Stimulated activated CD4-positive, alpha-beta T cell treated with anti-CD3 and anti-CD28 coated beads, Interleukin-15, amount 100 ng/mL, for 24 hours (primary cell): ENCODE results near the gene MTMR4.
"Not testable (repeated sequence)": the region's sequence is repeated elsewhere in the genome, so short reads cannot be mapped to it uniquely, and the experiment has no call there.

Experiments
- DNase-seq: peaks from one replicate; pipeline ENCODE4 v3.0.0-alpha.2; 2020

Gene MTMR4

GRCh38 chr17:58521680-58522079, 7.2 kb upstream of the MTMR4 start:
- no peak for DNase-seq

DNA sequence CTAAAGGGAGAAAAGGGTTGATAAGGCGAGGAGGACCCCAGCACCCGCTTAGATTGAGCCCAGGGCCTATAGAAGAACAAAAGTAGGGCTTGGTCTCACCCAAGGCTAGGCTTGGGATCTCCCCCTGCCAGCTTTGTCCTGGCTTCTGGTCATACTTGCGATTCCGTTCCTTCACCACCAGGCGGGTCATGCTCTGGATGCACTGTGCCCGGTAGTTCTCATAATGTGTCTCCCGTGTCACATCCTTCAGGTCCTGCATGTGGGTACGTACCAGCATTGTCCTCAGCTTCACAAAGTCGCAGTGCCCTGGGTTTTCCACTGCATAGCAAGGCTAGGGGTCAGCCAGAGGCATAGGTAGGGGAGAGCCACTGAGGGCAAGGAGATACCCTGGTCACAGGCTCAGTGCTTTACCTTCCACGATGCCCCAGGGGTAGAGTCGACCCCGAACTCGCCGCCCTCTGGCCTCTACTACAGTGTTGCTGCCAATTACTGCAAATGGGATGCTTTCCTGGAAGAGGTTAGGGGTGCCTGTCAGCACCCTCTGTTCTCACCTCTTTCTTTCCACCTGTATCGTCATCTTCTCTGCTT, 6.5 kb upstream of the MTMR4 start:
- DNase-seq, result peak; percentile 22

DNA sequence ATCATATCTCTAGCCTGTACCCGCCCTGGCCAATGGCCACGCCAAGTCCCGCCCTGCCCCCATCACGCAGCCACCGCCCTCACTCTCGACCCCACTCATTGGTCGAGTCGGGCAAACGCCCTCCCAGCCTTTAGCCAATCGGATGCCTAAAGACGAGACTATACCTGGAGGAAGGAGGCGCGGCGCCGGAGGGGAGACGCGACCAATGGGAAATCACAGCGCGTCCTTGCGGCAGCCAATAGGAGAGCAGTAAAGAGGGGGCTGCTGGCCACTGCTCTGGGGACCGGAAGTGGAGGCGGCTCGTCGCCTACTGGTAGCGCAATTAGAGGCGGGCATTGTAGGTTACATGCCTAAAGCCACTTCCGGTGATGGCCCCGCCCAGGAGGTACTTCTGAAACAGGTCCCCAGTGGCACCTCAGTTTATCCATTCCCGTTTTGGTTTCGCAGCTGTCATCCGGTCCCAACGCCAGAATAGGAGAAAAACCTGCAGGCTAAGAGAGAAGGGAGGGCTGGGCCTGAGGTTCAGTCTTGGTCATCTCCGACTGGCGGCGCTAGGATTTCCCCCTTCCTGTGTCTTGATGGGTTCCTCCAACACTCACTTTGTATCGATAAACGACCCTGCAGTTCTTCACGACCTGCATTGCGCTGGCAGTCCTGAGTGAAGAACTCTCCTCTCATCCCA, 3.6 kb upstream of the MTMR4 start:
- DNase-seq, result peak; percentile 100

- DNase-seq, result no peak
These were observed 3.0 kb upstream of the MTMR4 start for GRCh38 chr17:58517378-58517927.

GRCh38 chr17:58516644-58517377, 2.4 kb upstream of the MTMR4 start:
- DNase-seq, result no peak

GRCh38 chr17:58515286-58515685, 848 bp upstream of the MTMR4 start:
- DNase-seq, result no peak

GRCh38 chr17:58514770-58515157, 326 bp upstream of the MTMR4 start:
- no peak for DNase-seq

DNA sequence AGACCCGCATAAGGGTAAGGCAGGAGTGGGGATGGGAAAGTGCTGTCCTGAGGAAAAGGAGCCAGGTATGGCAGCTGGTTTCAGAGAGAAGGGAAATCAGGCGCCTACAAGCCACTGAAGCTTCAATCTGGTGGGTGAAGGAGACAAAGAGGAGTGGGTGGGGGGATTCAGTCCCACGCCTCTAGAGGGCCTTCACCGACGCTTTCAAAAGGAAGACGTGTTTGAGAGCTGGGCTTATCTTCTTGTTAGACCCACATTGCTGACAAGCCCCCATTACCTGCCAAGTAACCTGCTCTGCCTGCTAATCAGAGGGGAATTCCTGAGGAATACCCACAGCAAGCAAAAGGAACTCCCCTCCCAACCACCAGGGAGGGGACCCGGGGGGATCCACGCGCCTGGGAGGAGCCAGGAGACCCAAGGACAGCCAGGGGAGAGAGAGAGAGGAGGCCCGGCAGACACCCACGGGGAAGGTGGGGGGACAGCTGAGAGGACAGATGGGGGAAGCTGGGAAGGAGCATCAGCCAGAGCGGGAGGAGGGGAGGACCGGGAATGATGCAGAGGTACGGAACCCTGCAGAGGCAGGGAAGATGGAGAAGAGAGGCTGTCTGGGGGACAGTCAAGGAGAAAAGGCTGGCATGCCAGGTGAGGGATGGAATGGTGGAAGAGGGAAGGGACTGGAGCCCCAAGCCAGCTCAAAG, 1.0 kb downstream of the MTMR4 start:
- DNase-seq, result peak; percentile 44

GRCh38 chr17:58510075-58510474, 4.4 kb downstream of the MTMR4 start:
- no peak for DNase-seq

DNA sequence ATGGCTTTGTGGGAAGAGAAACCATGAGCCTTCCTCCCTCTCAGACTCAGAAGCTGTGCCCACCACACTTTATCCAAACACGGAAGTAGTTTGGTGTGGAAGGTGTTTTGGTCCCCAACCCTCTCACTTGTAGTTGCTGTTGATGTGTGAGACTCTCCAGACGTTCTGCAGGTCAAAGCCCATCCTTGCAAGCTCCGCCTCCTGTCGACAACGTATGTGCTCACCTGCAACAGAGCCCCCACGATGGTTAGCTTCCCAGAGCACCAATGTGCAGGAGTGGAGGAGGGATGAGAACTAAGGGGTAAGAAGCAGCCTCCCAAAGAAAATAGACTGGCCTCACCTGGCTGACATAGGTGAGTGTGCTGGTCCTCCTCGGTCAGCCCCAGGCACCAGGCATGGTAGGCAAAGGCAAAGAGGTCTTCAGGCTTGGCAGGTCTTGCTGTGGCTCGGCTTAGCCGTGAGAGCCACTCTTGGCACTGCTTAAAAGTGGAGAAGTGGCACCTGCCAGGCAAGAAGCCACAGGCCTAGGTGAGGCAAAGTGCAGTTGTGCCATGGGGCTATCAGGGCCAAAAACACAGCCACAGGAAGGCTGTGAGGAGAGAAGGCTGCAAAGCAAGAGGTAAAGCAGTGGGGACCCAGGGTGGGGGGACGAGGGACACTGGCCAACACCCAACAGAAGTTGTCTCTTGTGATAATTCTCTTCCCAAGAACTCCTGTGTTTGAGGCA, 5.9 kb downstream of the MTMR4 start:
- no peak for DNase-seq

GRCh38 chr17:58507123-58507634, 7.3 kb downstream of the MTMR4 start:
- DNase-seq, result no peak

DNA sequence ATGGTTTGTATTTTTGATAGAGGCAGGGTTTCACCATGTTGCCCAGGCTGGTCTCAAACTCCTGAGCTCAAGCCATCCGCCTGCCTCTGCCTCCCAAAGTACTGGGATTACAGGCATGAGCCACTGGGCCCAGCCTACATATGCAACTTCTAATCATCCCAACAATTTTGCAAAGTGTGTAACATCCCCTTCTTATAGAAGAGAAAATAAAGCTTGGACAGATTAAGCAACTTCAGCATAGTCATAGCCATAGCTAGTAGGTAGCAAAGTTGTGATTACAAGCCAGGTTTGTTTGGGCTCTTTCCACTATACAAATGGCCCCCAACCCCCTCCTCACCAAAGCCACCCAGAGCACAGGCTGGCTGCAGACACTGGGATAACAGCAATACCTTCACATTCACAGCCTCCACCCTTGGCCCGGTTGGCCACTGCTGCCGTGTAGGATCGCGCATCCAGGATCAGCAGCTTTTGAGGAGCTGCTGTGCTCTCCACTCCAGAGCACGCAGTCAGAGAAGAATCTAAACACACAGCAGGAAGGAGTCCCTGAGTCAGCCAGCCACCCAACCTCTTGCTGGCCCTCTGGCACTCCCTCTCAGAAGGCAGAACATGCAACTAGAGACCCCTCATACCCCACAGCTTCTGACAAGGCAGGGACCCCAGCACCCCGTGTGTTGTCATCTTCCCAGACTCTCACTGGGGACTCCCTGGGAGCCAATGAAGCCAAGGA, 7.9 kb downstream of the MTMR4 start:
- no peak for DNase-seq

DNA sequence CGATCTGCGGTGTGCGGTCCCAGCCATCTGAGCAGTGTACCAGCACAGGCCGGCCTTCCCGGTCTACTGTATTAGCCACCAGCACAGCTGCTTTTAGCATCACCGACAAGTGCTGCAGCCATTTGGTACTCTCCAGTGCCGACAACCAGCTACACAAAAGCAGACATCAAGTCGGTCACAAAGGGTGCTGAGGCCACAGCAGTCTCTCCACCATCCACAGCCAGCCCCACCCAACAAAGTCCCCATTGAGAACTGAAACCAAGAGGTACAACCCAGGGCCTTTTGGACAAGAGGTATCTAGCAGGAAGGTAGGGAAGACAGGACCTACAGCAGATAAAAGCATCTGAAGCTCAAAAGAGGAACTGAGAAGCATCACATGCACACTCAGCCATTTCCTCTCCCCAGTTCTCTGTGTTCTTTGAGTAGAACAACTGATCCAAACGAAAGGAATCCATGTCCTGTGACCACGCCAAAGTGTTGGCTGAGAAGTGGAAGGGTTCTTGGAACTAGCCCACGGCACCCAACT, 9.5 kb downstream of the MTMR4 start:
- DNase-seq, result no peak

DNA sequence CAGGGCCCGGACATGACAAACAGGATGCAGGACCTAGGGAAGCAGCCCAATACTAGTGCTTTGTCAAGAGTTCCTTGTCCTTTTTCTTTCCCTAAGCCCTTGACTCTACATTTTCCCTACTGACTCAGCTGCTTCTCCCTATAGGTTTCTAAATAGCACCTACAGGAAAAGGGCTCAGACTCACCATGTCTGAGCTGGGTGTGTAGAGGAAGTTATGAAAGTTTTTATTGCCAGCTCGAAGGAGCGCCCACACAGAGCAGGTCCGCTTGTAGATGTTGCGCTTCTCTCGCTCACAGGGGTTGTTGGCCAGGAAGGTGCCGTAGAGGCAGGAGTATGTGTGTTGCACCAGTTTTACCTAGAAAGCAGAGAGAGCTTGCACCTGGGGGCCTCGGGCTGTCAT, 10.6 kb downstream of the MTMR4 start:
- DNase-seq, result no peak

DNA sequence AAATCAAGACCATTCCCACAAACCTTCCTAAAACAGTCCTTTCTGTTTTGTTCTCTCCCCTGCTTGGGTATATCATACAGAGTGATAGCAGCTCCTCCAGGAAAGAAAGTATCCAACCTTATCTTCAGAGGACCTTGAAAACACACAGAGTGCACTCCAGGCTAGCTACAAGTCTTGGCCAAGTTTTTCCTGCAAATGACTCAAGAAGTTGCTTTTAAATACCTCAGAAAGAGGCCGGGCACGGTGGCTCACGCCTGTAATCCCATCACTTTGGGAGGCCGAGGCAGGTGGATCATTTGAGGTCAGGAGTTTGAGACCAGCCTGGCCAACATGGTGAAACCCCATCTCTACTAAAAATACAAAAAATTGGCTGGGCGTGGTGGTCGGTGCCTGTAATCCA, 11.3 kb downstream of the MTMR4 start:
- DNase-seq, result not testable (repeated sequence)

DNA sequence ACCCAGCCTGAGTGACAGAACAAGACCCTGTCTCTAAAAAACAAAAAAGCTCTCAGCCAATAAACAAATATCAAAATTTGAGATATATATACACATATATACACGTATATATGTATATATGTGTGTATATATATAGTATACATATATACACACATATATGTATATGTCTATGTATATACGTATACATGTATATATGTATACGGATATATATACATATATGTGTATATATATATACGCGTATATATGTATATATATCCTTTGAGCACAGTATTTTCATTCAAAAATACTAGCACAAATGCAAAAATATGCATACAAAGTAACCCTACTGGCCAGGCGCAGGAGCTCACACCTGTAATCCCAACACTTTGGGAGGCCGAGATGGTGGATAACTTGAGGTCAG, 13.0 kb downstream of the MTMR4 start:
- DNase-seq, result no peak

DNA sequence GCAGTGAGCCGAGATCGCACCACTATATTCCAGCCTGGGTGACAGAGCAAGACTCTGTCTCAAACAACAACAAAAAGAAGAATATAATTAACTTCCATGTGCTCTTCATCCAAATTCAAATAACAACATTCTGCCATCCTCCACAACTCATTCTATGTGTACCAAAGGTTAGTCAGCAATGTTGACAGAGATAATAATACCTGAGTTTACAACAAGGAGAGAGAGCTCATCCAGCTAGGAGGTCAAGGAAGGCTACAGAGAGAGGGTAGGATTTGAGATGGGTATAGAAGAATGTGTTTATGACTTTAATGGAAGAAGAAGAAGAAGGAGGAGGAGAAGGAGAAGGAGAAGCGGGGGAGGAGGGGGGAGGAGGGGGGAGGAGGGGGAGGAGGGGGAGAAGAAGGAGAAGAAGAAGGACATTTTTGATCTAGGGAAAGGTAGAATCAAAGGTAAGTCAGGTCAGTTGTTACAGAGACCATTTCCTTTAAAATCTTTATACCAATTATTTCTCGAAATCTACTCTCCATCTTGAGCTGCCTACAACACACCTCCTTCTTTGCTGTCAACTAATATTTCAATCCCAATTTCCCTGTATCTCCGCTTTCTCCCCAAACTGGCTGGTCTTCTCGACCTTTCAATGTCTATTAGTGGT, 16.1 kb downstream of the MTMR4 start:
- no peak for DNase-seq

- DNase-seq, result no peak
These were observed 20.9 kb downstream of the MTMR4 start for GRCh38 chr17:58493506-58493905.

DNA sequence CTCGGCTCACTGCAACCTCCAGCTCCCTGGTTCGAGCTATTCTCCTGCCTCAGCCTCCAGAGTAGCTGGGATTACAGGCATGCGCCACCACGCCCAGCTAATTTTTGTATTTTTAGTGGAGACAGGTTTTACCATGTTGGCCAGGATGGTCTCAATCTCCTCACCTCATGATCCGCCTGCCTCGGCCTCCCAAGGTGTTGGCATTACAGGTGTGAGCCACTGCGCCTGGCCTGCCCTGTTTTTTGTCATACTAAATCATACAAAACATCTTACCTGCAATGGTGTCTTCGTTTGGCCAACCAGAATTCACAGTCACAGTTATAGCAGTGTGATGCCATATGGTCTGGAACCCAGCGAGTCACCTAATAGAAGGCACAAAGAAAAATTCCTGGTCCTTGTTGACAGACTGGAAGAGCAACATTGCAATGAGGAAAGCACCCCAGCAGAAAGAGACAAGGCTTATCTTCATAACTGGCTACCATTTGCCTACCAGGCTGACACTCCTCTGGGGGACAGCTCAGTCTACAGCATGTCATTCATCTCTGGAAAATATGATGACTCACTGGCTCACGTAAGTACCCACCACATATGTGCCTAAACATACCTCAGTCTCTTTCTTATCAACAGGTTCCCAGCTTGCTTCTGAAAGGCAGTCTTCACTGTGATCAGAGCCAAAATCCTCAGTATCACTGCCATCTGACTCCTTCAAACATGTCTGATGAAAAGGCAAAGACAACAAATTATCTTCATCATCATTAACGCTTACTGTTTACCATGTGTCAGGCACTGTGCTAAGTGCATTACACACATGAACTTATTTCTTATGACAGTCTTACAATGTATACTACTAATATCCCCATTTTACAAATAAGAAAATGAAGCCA, 22.0 kb downstream of the MTMR4 start:
- DNase-seq, result peak; percentile 39

DNA sequence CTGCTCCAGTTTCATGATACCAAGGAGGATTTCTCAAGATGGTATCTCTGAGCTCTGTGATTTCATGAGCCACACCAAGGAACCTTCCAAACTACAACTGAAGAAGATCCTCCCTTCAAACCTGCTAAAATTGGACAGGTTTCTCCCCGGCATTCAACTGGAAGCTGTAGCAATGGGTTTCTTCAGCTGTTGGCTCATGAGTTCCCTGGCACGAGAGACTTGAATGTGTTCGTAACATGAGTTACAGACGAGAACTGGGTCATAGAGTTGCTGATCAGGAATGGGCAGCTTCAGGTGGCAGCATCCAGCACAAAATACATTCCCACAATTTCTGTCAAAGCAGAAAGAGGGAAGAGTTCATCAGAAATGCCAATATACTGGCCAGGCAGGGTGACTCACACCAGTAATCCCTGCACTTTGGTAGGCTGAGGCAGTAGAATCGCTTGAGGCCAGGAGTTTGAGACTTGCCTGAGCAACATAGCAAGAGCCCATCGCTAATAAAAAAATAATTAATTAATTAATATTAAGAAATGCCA, 22.9 kb downstream of the MTMR4 start:
- DNase-seq, result no peak
